NCI-H510A treated with DMSO at 0.1 percent for 48 hours (cell line): Measurements from ENCODE around the gene TET2.

Experiments used
- DNase-seq: peaks from one replicate; lab custom pipeline; 2025; lab: John Stamatoyannopoulos, UW

Gene TET2

GRCh38 chr4:105182211-105182610 lies 35.5 kb downstream of the TET2 start:
- no peak for DNase-seq

- no peak for DNase-seq
Observed at GRCh38 chr4:105184316-105184980, 37.8 kb downstream of the TET2 start.

- no peak for DNase-seq
Observed at GRCh38 chr4:105186701-105187161, 40.1 kb downstream of the TET2 start.

GRCh38 chr4:105189855-105190650 lies 43.4 kb downstream of the TET2 start:
- DNase-seq = peak; percentile 4

- DNase-seq = no peak
Observed at GRCh38 chr4:105191621-105192210, 45.0 kb downstream of the TET2 start.

- no peak for DNase-seq
Observed at GRCh38 chr4:105192474-105192873, 45.8 kb downstream of the TET2 start.

GRCh38 chr4:105192910-105193309 lies 46.2 kb downstream of the TET2 start:
- DNase-seq = no peak

- DNase-seq = no peak
Observed at GRCh38 chr4:105193536-105193935, 46.9 kb downstream of the TET2 start.

- no peak for DNase-seq
Observed at GRCh38 chr4:105194328-105195231, 47.9 kb downstream of the TET2 start.

- DNase-seq = no peak
Observed at GRCh38 chr4:105196523-105197145, 50.0 kb downstream of the TET2 start.

- DNase-seq = no peak
Observed at GRCh38 chr4:105197777-105198176, 51.1 kb downstream of the TET2 start.

GRCh38 chr4:105198541-105198940 lies 51.9 kb downstream of the TET2 start:
- no peak for DNase-seq

GRCh38 chr4:105206214-105206613 lies 59.5 kb downstream of the TET2 start:
- DNase-seq = no peak

GRCh38 chr4:105207386-105207785 lies 60.7 kb downstream of the TET2 start:
- DNase-seq = no peak

GRCh38 chr4:105208561-105208960 lies 61.9 kb downstream of the TET2 start:
- no peak for DNase-seq

GRCh38 chr4:105210916-105211315 lies 64.2 kb downstream of the TET2 start:
- DNase-seq = no peak

GRCh38 chr4:105215609-105216313 lies 69.1 kb downstream of the TET2 start:
- no peak for DNase-seq

GRCh38 chr4:105225500-105225899 lies 78.8 kb downstream of the TET2 start:
- no peak for DNase-seq

- no peak for DNase-seq
Observed at GRCh38 chr4:105227054-105227453, 80.4 kb downstream of the TET2 start.

GRCh38 chr4:105230287-105230686 lies 83.6 kb downstream of the TET2 start:
- no peak for DNase-seq

GRCh38 chr4:105232374-105232773 lies 85.7 kb downstream of the TET2 start:
- DNase-seq = no peak
